CD4-positive, alpha-beta T cell (primary cell): ENCODE results near the gene TPSAB1. TPM values are rescaled to one million over a fixed set of nuclear protein-coding genes. Genes with fewer than 3 reads are reported as not detected.
"Not testable (repeated sequence)": the region's sequence is repeated elsewhere in the genome, so short reads cannot be mapped to it uniquely, and the experiment has no call there.

Experiments used
- ATAC-seq: fragments of 200-7000 bp; cut with Tn5 transposase; one replicate; pipeline ENCODE4 v1.10.0; 2022; ENCODE audit warnings: mild to moderate bottlenecking; ENCODE audit not compliant: poor library complexity
- CTCF ChIA-PET: fragments of 350-600 bp; sonication (Branson Sonifier 250); formaldehyde crosslinking; loops from one replicate; lab custom pipeline; 2021; ENCODE audit warnings: antibody characterized with exemption, inconsistent platforms; lab: Charles Lee
- POLR2A ChIA-PET: fragments of 350-600 bp; sonication (Branson Sonifier 250); formaldehyde crosslinking; loops from one replicate; lab custom pipeline; 2021; ENCODE audit warnings: antibody characterized with exemption, inconsistent platforms; lab: Charles Lee
- DNase-seq, 14 experiments: peaks; one replicate each; pipeline ENCODE4 v3.0.0-alpha.2; 2013 to 2020; ENCODE audit warnings: mixed read lengths in 2 of 14
- H3K27ac ChIP-seq, 2 donors: one replicate each; pipeline versions ENCODE4 v1.5.1 to v1.7.0; 2013; ENCODE audit warnings: low read length in 2 of 2, low read depth in 1 of 2, mild to moderate bottlenecking in 1 of 2
- H3K27me3 ChIP-seq, 2 experiments: 1 replicate in 1 of 2; 2 replicates in 1 of 2; pipeline versions ENCODE4 v1.6.1 to v1.7.0; 2013; ENCODE audit warnings: low read length in 2 of 2, control low read depth in 1 of 2, mild to moderate bottlenecking in 1 of 2, moderate library complexity in 1 of 2; ENCODE audit not compliant: insufficient read depth in 2 of 2, control insufficient read depth in 1 of 2
- H3K36me3 ChIP-seq: one replicate; pipeline ENCODE4 v1.6.1; 2013; ENCODE audit warnings: low read length, control low read depth; ENCODE audit not compliant: insufficient read depth
- H3K4me1 ChIP-seq: one replicate; pipeline ENCODE4 v1.6.1; 2013; ENCODE audit warnings: low read length, control low read depth; ENCODE audit not compliant: insufficient read depth
- H3K4me3 ChIP-seq: one replicate; pipeline ENCODE4 v1.5.1; 2013; ENCODE audit warnings: mild to moderate bottlenecking, low read length, moderate library complexity
- H3K9me3 ChIP-seq, 2 experiments: 1 replicate in 1 of 2; 2 replicates in 1 of 2; pipeline versions ENCODE4 v1.6.1 to v1.7.0; 2013; ENCODE audit warnings: low read length in 2 of 2, mild to moderate bottlenecking in 2 of 2, control low read depth in 1 of 2, moderate library complexity in 1 of 2; ENCODE audit not compliant: control insufficient read depth in 1 of 2, insufficient read depth in 1 of 2
- H3K27ac Mint-ChIP-seq: one replicate; pipeline ENCODE4 v1.8.0; 2020; ENCODE audit warnings: mixed read lengths
- H3K27me3 Mint-ChIP-seq: one replicate; pipeline ENCODE4 v1.8.0; 2021; ENCODE audit warnings: mixed read lengths
- H3K36me3 Mint-ChIP-seq: one replicate; pipeline ENCODE4 v1.8.0; 2021; ENCODE audit warnings: low read depth, mixed read lengths
- H3K4me1 Mint-ChIP-seq: one replicate; pipeline ENCODE4 v1.8.0; 2021; ENCODE audit warnings: low read depth, mixed read lengths
- H3K4me3 Mint-ChIP-seq: one replicate; pipeline ENCODE4 v1.8.0; 2020; ENCODE audit warnings: mild to moderate bottlenecking, mixed read lengths
- H3K9me3 Mint-ChIP-seq: one replicate; pipeline ENCODE4 v1.8.0; 2020; ENCODE audit warnings: mixed read lengths
- intact Hi-C, 2 experiments: fragments of 100-400 bp; cut with DNase I in 1 of 2; cut with micrococcal nuclease in 1 of 2; formaldehyde crosslinking; loops; one replicate each; pipeline versions ENCODE4 v1.15.1 to v1.9.0; 2023 to 2025; cut with DNase I, micrococcal nuclease
- total RNA-seq, 174 experiments: library from RNA in 2 of 174; stranded (reverse) in 2 of 174; gene quantifications; one replicate each; pipeline ENCODE4 v1.2.3 and lab custom pipeline; 2021 to 2026
- TF ChIP-seq, protein P1 (sequence below): fragments of 200-600 bp; IDR thresholded peaks from one replicate; pipeline ENCODE4 v1.8.0; 2022; ENCODE audit warnings: antibody characterized with exemption, mild to moderate bottlenecking

Gene TPSAB1
- total RNA-seq, 2 experiments from 2014 or later = 0.22 TPM; not detected in 1

DNA sequence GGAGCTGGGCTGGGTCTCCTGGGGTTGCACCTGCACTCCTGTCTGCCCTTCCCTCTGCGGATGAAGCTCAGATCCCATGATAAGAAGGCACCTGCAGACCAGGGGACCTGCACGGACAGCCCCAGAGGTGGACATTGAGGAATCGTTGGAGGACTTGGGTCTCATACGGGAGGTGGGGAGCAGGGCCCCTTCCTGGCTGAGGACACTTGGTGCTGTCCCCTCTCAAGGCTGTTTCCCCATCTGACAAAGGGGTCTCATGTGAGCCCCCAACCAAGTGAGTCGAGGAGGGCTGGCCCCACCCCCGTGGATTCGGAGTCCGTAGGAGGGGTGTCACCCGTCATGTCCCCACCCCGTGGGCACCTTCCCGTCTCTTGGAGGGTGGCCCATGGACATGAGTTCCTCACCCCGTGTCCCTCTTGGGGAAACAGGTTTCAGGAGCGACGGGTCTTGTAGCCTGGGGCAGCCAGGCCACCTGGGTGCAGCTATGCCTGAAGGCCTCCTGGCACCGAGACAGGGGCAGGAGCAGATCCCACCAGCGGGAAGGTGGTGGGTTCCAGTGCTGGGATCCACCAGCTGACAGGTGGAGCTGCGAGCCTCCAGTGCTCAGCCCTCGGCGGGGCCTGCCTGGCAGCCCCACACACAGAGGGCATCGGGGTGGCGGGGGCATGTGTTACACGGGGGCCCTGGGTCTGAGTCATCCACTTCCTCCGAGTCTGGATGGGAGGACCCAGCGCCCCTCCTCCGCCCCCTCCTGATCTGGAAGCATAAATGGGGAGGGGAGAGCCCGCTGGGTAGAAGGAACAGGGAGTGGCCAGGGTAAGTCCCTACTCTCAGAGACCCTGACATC lies 15.0 kb downstream of the TPSAB1 start, which contains the start of gene TPSD1:
TPSD1 (plus strand) TSS at position 794 of the 847 bp plus-strand sequence. CDS start 212 bp downstream, outside the sequence.
- H3K36me3 Mint-ChIP-seq, H3K36me3 ChIP-seq, ATAC-seq, intact Hi-C loops, H3K4me3 Mint-ChIP-seq, H3K27ac Mint-ChIP-seq, CTCF ChIA-PET, H3K27ac ChIP-seq, POLR2A ChIA-PET, H3K4me1 Mint-ChIP-seq, H3K9me3 Mint-ChIP-seq, H3K4me3 ChIP-seq: not testable (repeated sequence)
- Histone ChIP-seq H3K9me3 (peaks cover 0 to 11% of the 10 kb centered on the region in 2 experiments), H3K27me3 (peaks cover 18 to 21% of the 10 kb centered on the region in 2 experiments), H3K4me1 (peaks cover 11% of the 10 kb centered on the region)
- H3K27me3 Mint-ChIP-seq = peaks cover 13% of the 10 kb centered on the region
- peak in 1 of 14 experiments; percentile 3 for DNase-seq

DNA sequence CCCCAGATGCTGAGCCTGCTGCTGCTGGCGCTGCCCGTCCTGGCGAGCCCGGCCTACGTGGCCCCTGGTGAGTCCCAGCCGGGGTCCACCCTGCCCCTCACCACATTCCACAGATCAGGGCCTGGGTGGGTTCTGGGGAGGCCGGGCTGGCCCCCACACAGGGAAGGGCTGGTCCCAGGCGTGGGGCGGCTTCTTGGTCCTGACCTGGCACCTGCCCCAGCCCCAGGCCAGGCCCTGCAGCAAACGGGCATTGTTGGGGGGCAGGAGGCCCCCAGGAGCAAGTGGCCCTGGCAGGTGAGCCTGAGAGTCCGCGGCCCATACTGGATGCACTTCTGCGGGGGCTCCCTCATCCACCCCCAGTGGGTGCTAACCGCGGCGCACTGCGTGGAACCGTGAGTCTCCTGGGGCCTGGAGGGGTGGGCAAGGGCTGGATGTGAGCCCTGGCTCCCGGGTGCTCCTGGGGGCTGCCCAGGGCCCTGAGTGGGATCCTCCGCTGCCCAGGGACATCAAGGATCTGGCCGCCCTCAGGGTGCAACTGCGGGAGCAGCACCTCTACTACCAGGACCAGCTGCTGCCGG lies 15.9 kb downstream of the TPSAB1 start:
- Histone ChIP-seq H3K4me1 (peaks cover 11% of the 10 kb centered on the region), H3K9me3 (peaks cover 0 to 11% of the 10 kb centered on the region in 2 experiments), H3K27me3 (peaks cover 25 to 26% of the 10 kb centered on the region in 2 experiments)
- H3K4me3 ChIP-seq, H3K36me3 ChIP-seq, ATAC-seq, H3K9me3 Mint-ChIP-seq, H3K27ac ChIP-seq, POLR2A ChIA-PET, CTCF ChIA-PET, H3K27ac Mint-ChIP-seq, intact Hi-C loops, H3K36me3 Mint-ChIP-seq, H3K4me3 Mint-ChIP-seq, H3K4me1 Mint-ChIP-seq: not testable (repeated sequence)
- peak in 1 of 14 experiments; percentile 3 for DNase-seq
- H3K27me3 Mint-ChIP-seq = peaks cover 15% of the 10 kb centered on the region

DNA sequence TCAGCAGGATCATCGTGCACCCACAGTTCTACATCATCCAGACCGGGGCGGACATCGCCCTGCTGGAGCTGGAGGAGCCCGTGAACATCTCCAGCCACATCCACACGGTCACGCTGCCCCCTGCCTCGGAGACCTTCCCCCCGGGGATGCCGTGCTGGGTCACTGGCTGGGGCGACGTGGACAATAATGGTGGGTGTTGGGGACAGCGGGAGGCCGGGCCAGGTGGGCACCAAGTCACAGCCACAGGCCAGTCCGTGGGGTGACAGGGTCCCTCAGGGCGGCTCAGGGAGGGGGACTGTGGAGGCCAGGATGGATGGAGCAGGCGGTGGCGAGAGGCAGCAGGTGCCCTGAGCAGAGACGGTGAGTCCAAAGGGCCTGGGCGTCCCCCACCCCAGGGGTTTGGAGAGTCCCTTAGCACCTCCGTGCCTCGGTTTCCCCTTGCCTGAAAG lies 16.4 kb downstream of the TPSAB1 start:
- TF ChIP-seq, protein P1, sequence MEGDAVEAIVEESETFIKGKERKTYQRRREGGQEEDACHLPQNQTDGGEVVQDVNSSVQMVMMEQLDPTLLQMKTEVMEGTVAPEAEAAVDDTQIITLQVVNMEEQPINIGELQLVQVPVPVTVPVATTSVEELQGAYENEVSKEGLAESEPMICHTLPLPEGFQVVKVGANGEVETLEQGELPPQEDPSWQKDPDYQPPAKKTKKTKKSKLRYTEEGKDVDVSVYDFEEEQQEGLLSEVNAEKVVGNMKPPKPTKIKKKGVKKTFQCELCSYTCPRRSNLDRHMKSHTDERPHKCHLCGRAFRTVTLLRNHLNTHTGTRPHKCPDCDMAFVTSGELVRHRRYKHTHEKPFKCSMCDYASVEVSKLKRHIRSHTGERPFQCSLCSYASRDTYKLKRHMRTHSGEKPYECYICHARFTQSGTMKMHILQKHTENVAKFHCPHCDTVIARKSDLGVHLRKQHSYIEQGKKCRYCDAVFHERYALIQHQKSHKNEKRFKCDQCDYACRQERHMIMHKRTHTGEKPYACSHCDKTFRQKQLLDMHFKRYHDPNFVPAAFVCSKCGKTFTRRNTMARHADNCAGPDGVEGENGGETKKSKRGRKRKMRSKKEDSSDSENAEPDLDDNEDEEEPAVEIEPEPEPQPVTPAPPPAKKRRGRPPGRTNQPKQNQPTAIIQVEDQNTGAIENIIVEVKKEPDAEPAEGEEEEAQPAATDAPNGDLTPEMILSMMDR = no peak
- H3K4me1 Mint-ChIP-seq = peaks cover 5% of the 10 kb centered on the region
- Histone ChIP-seq H3K9me3 (peaks cover 0 to 11% of the 10 kb centered on the region in 2 experiments), H3K27me3 (peaks cover 30 to 32% of the 10 kb centered on the region in 2 experiments), H3K27ac (no peak overlapping the region), H3K36me3 (no peaks in the 10 kb centered on the region), H3K4me3 (no peak overlapping the region), H3K4me1 (peaks cover 11% of the 10 kb centered on the region)
- ChIA-PET CTCF (no interaction called here), POLR2A (no interaction called here)
- ATAC-seq (no peak), DNase-seq (peak in 1 of 14 experiments; percentile 2)
- intact Hi-C loops = no loop called here
- H3K27ac Mint-ChIP-seq = no peak overlapping the region
- H3K27me3 Mint-ChIP-seq = peaks cover 18% of the 10 kb centered on the region
- no peak overlapping the region for H3K4me3 Mint-ChIP-seq
- no peaks in the 10 kb centered on the region for H3K9me3 Mint-ChIP-seq
- no peaks in the 10 kb centered on the region for H3K36me3 Mint-ChIP-seq
